Measurements from ENCODE around the gene RGL2.
A peak's percentile ranks its signal among the peaks of the same experiment; 100 is the strongest.
"Not testable (repeated sequence)": the region's sequence is repeated elsewhere in the genome, so short reads cannot be mapped to it uniquely, and the experiment has no call there.

RGL2 gene

GRCh38 chr6:33271468-33272274, 27.1 kb downstream of the RGL2 start, which contains the start of the genes RPS18 and VPS52:
TSS of gene RPS18 (plus strand) at chr6:33272075. CDS start at chr6:33272120, 45 bp downstream.
TSS of gene VPS52 (minus strand) at chr6:33271876. CDS start at chr6:33271675, 201 bp downstream.
- Histone ChIP-seq H3K9ac (ENCODE audit: low read length) (peak within 1 kb of the TSS; percentile 95), H3K4me1 (ENCODE audit: control insufficient read depth, insufficient read depth, low read length) (peaks cover 11% of the 10 kb centered on the region; the same call in 1 of the 2 replicates), H3K9me3 (ENCODE audit: control insufficient read depth, insufficient read depth, low read depth, low read length) (no peaks in the 10 kb centered on the region), H3K27me3 (ENCODE audit: control insufficient read depth, insufficient read depth, low read length) (no peaks in the 10 kb centered on the region), H3K36me3 (ENCODE audit: control insufficient read depth, insufficient read depth, low read length) (peaks cover 71% of the 10 kb centered on the region), H3K4me3 (ENCODE audit: low read depth, low read length) (peak within 1 kb of the TSS; percentile 88), H3K27ac (ENCODE audit: low read depth, low read length) (peak within 1 kb of the TSS; percentile 93)

GRCh38 chr6:33271117-33271467, 27.6 kb downstream of the RGL2 start:
- H3K27ac ChIP-seq (ENCODE audit: low read depth, low read length): peak overlapping the region; percentile 93
- peak overlapping the region; percentile 95 for H3K9ac ChIP-seq (ENCODE audit: low read length)
- peak overlapping the region; percentile 88 for H3K4me3 ChIP-seq (ENCODE audit: low read depth, low read length)
- peaks cover 71% of the 10 kb centered on the region for H3K36me3 ChIP-seq (ENCODE audit: control insufficient read depth, insufficient read depth, low read length)
- peaks cover 11% of the 10 kb centered on the region; the same call in 1 of the 2 replicates for H3K4me1 ChIP-seq (ENCODE audit: control insufficient read depth, insufficient read depth, low read length)
- H3K9me3 ChIP-seq (ENCODE audit: control insufficient read depth, insufficient read depth, low read depth, low read length): no peaks in the 10 kb centered on the region
- H3K27me3 ChIP-seq (ENCODE audit: control insufficient read depth, insufficient read depth, low read length): no peaks in the 10 kb centered on the region

GRCh38 chr6:33264015-33264414, 34.7 kb downstream of the RGL2 start:
- H3K27ac ChIP-seq (ENCODE audit: low read depth, low read length): no peak overlapping the region
- no peaks in the 10 kb centered on the region for H3K27me3 ChIP-seq (ENCODE audit: control insufficient read depth, insufficient read depth, low read length)
- H3K9ac ChIP-seq (ENCODE audit: low read length): no peak overlapping the region
- H3K36me3 ChIP-seq (ENCODE audit: control insufficient read depth, insufficient read depth, low read length): peaks cover 74% of the 10 kb centered on the region
- H3K9me3 ChIP-seq (ENCODE audit: control insufficient read depth, insufficient read depth, low read depth, low read length): no peaks in the 10 kb centered on the region
- H3K4me3 ChIP-seq (ENCODE audit: low read depth, low read length): no peak overlapping the region
- H3K4me1 ChIP-seq (ENCODE audit: control insufficient read depth, insufficient read depth, low read length): no peaks in the 10 kb centered on the region

GRCh38 chr6:33262490-33262889, 36.3 kb downstream of the RGL2 start:
- H3K36me3 ChIP-seq (ENCODE audit: control insufficient read depth, insufficient read depth, low read length): peaks cover 62% of the 10 kb centered on the region
- H3K4me3 ChIP-seq (ENCODE audit: low read depth, low read length); H3K9ac ChIP-seq (ENCODE audit: low read length); H3K9me3 ChIP-seq (ENCODE audit: control insufficient read depth, insufficient read depth, low read depth, low read length); H3K27ac ChIP-seq (ENCODE audit: low read depth, low read length); H3K4me1 ChIP-seq (ENCODE audit: control insufficient read depth, insufficient read depth, low read length); H3K27me3 ChIP-seq (ENCODE audit: control insufficient read depth, insufficient read depth, low read length): not testable (repeated sequence)

- no peaks in the 10 kb centered on the region for H3K9me3 ChIP-seq (ENCODE audit: control insufficient read depth, insufficient read depth, low read depth, low read length)
- H3K4me1 ChIP-seq (ENCODE audit: control insufficient read depth, insufficient read depth, low read length): no peaks in the 10 kb centered on the region
- peaks cover 35% of the 10 kb centered on the region for H3K36me3 ChIP-seq (ENCODE audit: control insufficient read depth, insufficient read depth, low read length)
- no peak overlapping the region for H3K27ac ChIP-seq (ENCODE audit: low read depth, low read length)
- no peak overlapping the region for H3K4me3 ChIP-seq (ENCODE audit: low read depth, low read length)
- H3K27me3 ChIP-seq (ENCODE audit: control insufficient read depth, insufficient read depth, low read length): no peaks in the 10 kb centered on the region
- no peak overlapping the region for H3K9ac ChIP-seq (ENCODE audit: low read length)
Measured at GRCh38 chr6:33259032-33259431, 39.7 kb downstream of the RGL2 start.

- Histone ChIP-seq H3K9me3 (ENCODE audit: control insufficient read depth, insufficient read depth, low read depth, low read length) (no peaks in the 10 kb centered on the region), H3K27me3 (ENCODE audit: control insufficient read depth, insufficient read depth, low read length) (no peaks in the 10 kb centered on the region), H3K9ac (ENCODE audit: low read length) (no peak overlapping the region), H3K4me1 (ENCODE audit: control insufficient read depth, insufficient read depth, low read length) (peaks cover 5% of the 10 kb centered on the region; the same call in 1 of the 2 replicates), H3K27ac (ENCODE audit: low read depth, low read length) (no peak overlapping the region), H3K36me3 (ENCODE audit: control insufficient read depth, insufficient read depth, low read length) (peaks cover 18% of the 10 kb centered on the region), H3K4me3 (ENCODE audit: low read depth, low read length) (no peak overlapping the region)
Measured at GRCh38 chr6:33254591-33254990, 44.2 kb downstream of the RGL2 start.

GRCh38 chr6:33252759-33253158, 46.0 kb downstream of the RGL2 start:
- Histone ChIP-seq H3K27me3 (ENCODE audit: control insufficient read depth, insufficient read depth, low read length) (peaks cover 8% of the 10 kb centered on the region), H3K4me3 (ENCODE audit: low read depth, low read length) (no peak overlapping the region), H3K9ac (ENCODE audit: low read length) (no peak overlapping the region), H3K9me3 (ENCODE audit: control insufficient read depth, insufficient read depth, low read depth, low read length) (no peaks in the 10 kb centered on the region), H3K4me1 (ENCODE audit: control insufficient read depth, insufficient read depth, low read length) (peaks cover 15% of the 10 kb centered on the region), H3K27ac (ENCODE audit: low read depth, low read length) (no peak overlapping the region), H3K36me3 (ENCODE audit: control insufficient read depth, insufficient read depth, low read length) (peaks cover 15% of the 10 kb centered on the region)

- no peak overlapping the region for H3K4me3 ChIP-seq (ENCODE audit: low read depth, low read length)
- no peak overlapping the region for H3K27ac ChIP-seq (ENCODE audit: low read depth, low read length)
- peaks cover 9% of the 10 kb centered on the region; the same call in 1 of the 2 replicates for H3K36me3 ChIP-seq (ENCODE audit: control insufficient read depth, insufficient read depth, low read length)
- H3K9ac ChIP-seq (ENCODE audit: low read length): no peak overlapping the region
- H3K4me1 ChIP-seq (ENCODE audit: control insufficient read depth, insufficient read depth, low read length): peaks cover 15% of the 10 kb centered on the region
- no peaks in the 10 kb centered on the region for H3K9me3 ChIP-seq (ENCODE audit: control insufficient read depth, insufficient read depth, low read depth, low read length)
- H3K27me3 ChIP-seq (ENCODE audit: control insufficient read depth, insufficient read depth, low read length): peaks cover 18% of the 10 kb centered on the region
Measured at GRCh38 chr6:33251395-33252012, 47.2 kb downstream of the RGL2 start.

- no peak overlapping the region for H3K9ac ChIP-seq (ENCODE audit: low read length)
- H3K4me3 ChIP-seq (ENCODE audit: low read depth, low read length): no peak overlapping the region
- peaks cover 15% of the 10 kb centered on the region for H3K4me1 ChIP-seq (ENCODE audit: control insufficient read depth, insufficient read depth, low read length)
- H3K36me3 ChIP-seq (ENCODE audit: control insufficient read depth, insufficient read depth, low read length): peaks cover 9% of the 10 kb centered on the region; the same call in 1 of the 2 replicates
- peaks cover 26% of the 10 kb centered on the region for H3K27me3 ChIP-seq (ENCODE audit: control insufficient read depth, insufficient read depth, low read length)
- H3K27ac ChIP-seq (ENCODE audit: low read depth, low read length): no peak overlapping the region
- H3K9me3 ChIP-seq (ENCODE audit: control insufficient read depth, insufficient read depth, low read depth, low read length): no peaks in the 10 kb centered on the region
Measured at GRCh38 chr6:33250731-33251130, 48.0 kb downstream of the RGL2 start.

- H3K27ac ChIP-seq (ENCODE audit: low read depth, low read length): no peak overlapping the region
Measured at GRCh38 chr6:33249732-33250630, 48.8 kb downstream of the RGL2 start.

More at GRCh38 chr6:33249732-33250630, 48.8 kb downstream of the RGL2 start:
- peaks cover 15% of the 10 kb centered on the region for H3K4me1 ChIP-seq (ENCODE audit: control insufficient read depth, insufficient read depth, low read length)
- peaks cover 9% of the 10 kb centered on the region; the same call in 1 of the 2 replicates for H3K36me3 ChIP-seq (ENCODE audit: control insufficient read depth, insufficient read depth, low read length)
- H3K4me3 ChIP-seq (ENCODE audit: low read depth, low read length): peak overlapping the region; percentile 75
- H3K27me3 ChIP-seq (ENCODE audit: control insufficient read depth, insufficient read depth, low read length): peaks cover 28% of the 10 kb centered on the region
- no peaks in the 10 kb centered on the region for H3K9me3 ChIP-seq (ENCODE audit: control insufficient read depth, insufficient read depth, low read depth, low read length)
- peak overlapping the region; percentile 80 for H3K9ac ChIP-seq (ENCODE audit: low read length)
